Breast epithelium (tissue), 3 donors: ENCODE measurements around the gene NRCAM. TPM values are rescaled to one million over a fixed set of nuclear protein-coding genes. Genes with fewer than 3 reads are reported as not detected.

Experiments
- total RNA-seq, 3 donors: library from RNA; depleted of rRNA; stranded (reverse); fragments of >200 nt; gene quantifications; one replicate each; pipeline ENCODE4 v1.1.0, GENCODE V29; 2016

Gene NRCAM
- total RNA-seq, 3 donors from 2014 or later: 3.3 to 62.4 (median 4.2) TPM

Other genes starting within 250 kb of the NRCAM start
- gene PNPLA8, start 69.7 kb upstream of the NRCAM start, total RNA-seq: 10 to 100 TPM; 36.1 to 48.6 (median 48.5) TPM
- gene THAP5, start 113.3 kb upstream of the NRCAM start, total RNA-seq: 10 to 100 TPM; 19.4 to 35.6 (median 24.6) TPM
- gene DNAJB9, start 113.4 kb upstream of the NRCAM start, total RNA-seq: 10 to 100 TPM; 36.3 to 51.2 (median 41.0) TPM